Liver (tissue), 9 donors: Measurements from ENCODE around the gene TYSND1. TPM values are rescaled to one million over a fixed set of nuclear protein-coding genes. Genes with fewer than 3 reads are reported as not detected.

Source experiments
- DNase-seq: peaks from one replicate; pipeline ENCODE4 v3.0.0-alpha.2; 2017; ENCODE audit warnings: low spot score
- H3K27ac ChIP-seq, 2 donors: one replicate each; pipeline ENCODE4 v1.7.0; 2013; ENCODE audit warnings: inconsistent platforms in 2 of 2, low read length in 2 of 2, control low read depth in 1 of 2, low read depth in 1 of 2, mild to moderate bottlenecking in 1 of 2
- H3K27me3 ChIP-seq, 4 donors: one replicate each; pipeline versions ENCODE4 v1.6.1 to v1.7.0; 2013; ENCODE audit warnings: low read length in 3 of 4, inconsistent platforms in 1 of 4, mild to moderate bottlenecking in 1 of 4, moderate library complexity in 1 of 4; ENCODE audit not compliant: control insufficient read depth in 4 of 4, insufficient read depth in 4 of 4
- H3K36me3 ChIP-seq, 4 donors: one replicate each; pipeline versions ENCODE4 v1.6.1 to v1.7.0; 2013; ENCODE audit warnings: low read length in 3 of 4, mild to moderate bottlenecking in 3 of 4, low read depth in 1 of 4, moderate library complexity in 1 of 4; ENCODE audit not compliant: control insufficient read depth in 4 of 4, insufficient read depth in 3 of 4
- H3K4me1 ChIP-seq, 4 donors: one replicate each; pipeline versions ENCODE4 v1.6.1 to v1.7.0; 2013; ENCODE audit warnings: low read length in 3 of 4, mild to moderate bottlenecking in 3 of 4, moderate library complexity in 1 of 4; ENCODE audit not compliant: control insufficient read depth in 4 of 4, insufficient read depth in 4 of 4
- H3K4me3 ChIP-seq, 3 donors: one replicate each; pipeline versions ENCODE4 v1.6.1 to v1.7.0; 2013; ENCODE audit warnings: low read length in 3 of 3, control low read depth in 1 of 3, low read depth in 1 of 3, mild to moderate bottlenecking in 1 of 3
- H3K9ac ChIP-seq, 2 donors: one replicate each; pipeline ENCODE4 v1.7.0; 2013; ENCODE audit warnings: low read length in 2 of 2, mild to moderate bottlenecking in 2 of 2, moderate library complexity in 2 of 2, control low read depth in 1 of 2, low read depth in 1 of 2
- H3K9me3 ChIP-seq, 4 donors: one replicate each; pipeline versions ENCODE4 v1.6.1 to v1.7.0; 2013; ENCODE audit warnings: low read length in 3 of 4; ENCODE audit not compliant: control insufficient read depth in 4 of 4
- CTCF ChIP-seq: fragments of 150-350 bp; IDR thresholded peaks from 2 replicates; pipeline ENCODE4 v1.5.1; 2017; ENCODE audit warnings: improper control_type of control experiment, low read depth, low read length; ENCODE audit not compliant: missing input control
- EGR1 ChIP-seq, 2 donors: IDR thresholded peaks; 2 replicates each; pipeline ENCODE4 v1.6.1; 2016 to 2018; ENCODE audit warnings: antibody characterized with exemption in 2 of 2, low read depth in 2 of 2
- FOXA1 ChIP-seq: IDR thresholded peaks from 2 replicates; pipeline ENCODE4 v1.6.1; 2016; ENCODE audit warnings: antibody characterized with exemption
- FOXA2 ChIP-seq: IDR thresholded peaks from 2 replicates; pipeline ENCODE4 v1.6.1; 2016; ENCODE audit warnings: antibody characterized with exemption
- GABPA ChIP-seq, 2 donors: IDR thresholded peaks in 1 of 2; conservative IDR thresholded peaks in 1 of 2; 2 replicates each; pipeline ENCODE4 v1.6.1; 2016; ENCODE audit warnings: antibody characterized with exemption in 2 of 2, mild to moderate bottlenecking in 1 of 2, moderate library complexity in 1 of 2
- JUND ChIP-seq, 2 donors: IDR thresholded peaks; 2 replicates each; pipeline ENCODE4 v1.6.1; 2016; ENCODE audit warnings: antibody characterized with exemption in 2 of 2
- NR2F2 ChIP-seq: IDR thresholded peaks from 2 replicates; pipeline ENCODE4 v1.6.1; 2016; ENCODE audit warnings: antibody characterized with exemption
- RXRA ChIP-seq, 2 donors: IDR thresholded peaks; 2 replicates each; pipeline ENCODE4 v1.6.1; 2017 to 2018; ENCODE audit warnings: antibody characterized with exemption in 2 of 2, mild to moderate bottlenecking in 1 of 2
- WGBS: extraction: QIAGEN DNeasy Blood & Tissue Kit; methylation state at CpG from one replicate; pipeline ENCODE4 v1.1.7; 2013; 5-methylcytosine and 5-hydroxymethylcytosine counted together
- polyA plus RNA-seq, 2 donors: library from polyadenylated mRNA; stranded (reverse) in 1 of 2; unstranded in 1 of 2; fragments of 200-250 nt in 1 of 2; fragments of >200 nt in 1 of 2; fragmentation: Nextera tagmentation in 1 of 2; extraction: Ambion mirVana in 1 of 2; gene quantifications; one replicate each; pipeline versions ENCODE4 v1.2.1 to v1.2.3, GENCODE V29; 2013 to 2015
- total RNA-seq, 2 donors: library from RNA; depleted of rRNA; stranded (reverse); fragments of >200 nt; gene quantifications; one replicate each; pipeline ENCODE4 v1.2.3, GENCODE V29; 2014
- TF ChIP-seq, protein P1 (sequence below): IDR thresholded peaks from 2 replicates; pipeline ENCODE4 v1.6.1; 2016; ENCODE audit warnings: antibody characterized with exemption
- TF ChIP-seq, protein P2 (sequence below): IDR thresholded peaks from 2 replicates; pipeline ENCODE4 v1.6.1; 2016; ENCODE audit warnings: antibody characterized with exemption
- TF ChIP-seq, protein P3 (sequence below): IDR thresholded peaks from 2 replicates; pipeline ENCODE4 v1.6.1; 2016; ENCODE audit warnings: antibody characterized with exemption
- donor health status: healthy.
- donor health status: healthy.
- donor health status: healthy.
- donor health status: healthy.
- donor health status: healthy.

The TYSND1 gene
- total and polyA plus RNA-seq, 4 donors = 3.9 to 11.3 (median 7.2) TPM

DNA sequence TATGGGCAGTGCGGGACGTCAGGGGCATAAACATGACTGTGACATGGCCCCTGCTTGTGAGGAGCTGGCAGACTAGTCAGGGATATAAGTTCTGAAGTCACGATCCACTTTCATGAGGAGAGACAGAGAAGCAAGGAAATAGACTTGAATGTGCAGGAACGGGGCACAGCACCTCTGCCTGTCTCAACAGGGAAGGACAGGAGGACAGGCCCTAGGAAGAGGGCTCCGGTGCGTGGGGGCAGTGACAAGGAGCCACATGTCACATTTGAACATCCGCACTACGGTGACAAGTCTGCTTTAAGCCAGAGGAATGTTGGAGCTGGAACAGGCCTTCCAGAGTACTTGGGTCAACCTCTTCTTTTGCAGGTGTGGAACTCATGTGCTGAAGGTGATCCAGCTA lies 43.6 kb upstream of the TYSND1 start:
- TF ChIP-seq, protein P1, sequence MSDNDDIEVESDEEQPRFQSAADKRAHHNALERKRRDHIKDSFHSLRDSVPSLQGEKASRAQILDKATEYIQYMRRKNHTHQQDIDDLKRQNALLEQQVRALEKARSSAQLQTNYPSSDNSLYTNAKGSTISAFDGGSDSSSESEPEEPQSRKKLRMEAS = no peak
- TF ChIP-seq RXRA (IDR thresholded peaks at IDR 0.05) (no peak), CTCF (no peak), JUND (IDR thresholded peaks at IDR 0.05) (no peak)
- Histone ChIP-seq H3K27ac (no peak overlapping the region), H3K36me3 (no peaks in the 10 kb centered on the region), H3K9me3 (no peaks in the 10 kb centered on the region), H3K27me3 (no peaks in the 10 kb centered on the region), H3K4me3 (no peak overlapping the region), H3K4me1 (peaks cover 0 to 7% (median 5%) of the 10 kb centered on the region in 4 donors), H3K9ac (no peak overlapping the region)
- 92% methylated on average over 8 of the region's 8 CpGs for WGBS
- DNase-seq = no peak

DNA sequence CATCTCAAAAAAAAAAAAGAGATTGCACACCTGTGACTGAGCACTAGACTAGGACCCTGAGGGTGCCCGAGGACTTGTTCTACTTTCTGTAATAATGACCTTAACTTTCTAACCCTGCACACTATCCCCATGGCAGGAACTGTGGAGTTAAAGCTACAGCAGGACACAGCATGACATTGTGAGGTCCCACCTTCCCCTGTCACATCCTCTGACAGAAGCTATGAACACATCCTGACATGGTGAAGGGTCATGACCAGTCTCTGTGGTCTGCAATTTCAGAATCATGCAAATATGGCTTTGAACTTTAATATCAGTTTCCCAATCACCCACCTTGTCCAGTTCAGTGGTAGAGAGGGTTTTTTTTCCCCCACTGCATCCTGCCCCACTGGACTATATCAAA lies 42.3 kb upstream of the TYSND1 start:
- no peak for TF ChIP-seq CTCF
- TF ChIP-seq GABPA (IDR thresholded peaks at IDR 0.05 in 1 of 2, conservative IDR thresholded peaks at IDR 0.05 in 1 of 2) = no peak
- no peak for TF ChIP-seq FOXA2
- no peak for TF ChIP-seq FOXA1
- TF ChIP-seq JUND (IDR thresholded peaks at IDR 0.05) = no peak
- TF ChIP-seq, protein P1 = no peak
- TF ChIP-seq EGR1 (IDR thresholded peaks at IDR 0.05; ENCODE audit: low read depth in 2 of 2) = no peak
- TF ChIP-seq, protein P2, sequence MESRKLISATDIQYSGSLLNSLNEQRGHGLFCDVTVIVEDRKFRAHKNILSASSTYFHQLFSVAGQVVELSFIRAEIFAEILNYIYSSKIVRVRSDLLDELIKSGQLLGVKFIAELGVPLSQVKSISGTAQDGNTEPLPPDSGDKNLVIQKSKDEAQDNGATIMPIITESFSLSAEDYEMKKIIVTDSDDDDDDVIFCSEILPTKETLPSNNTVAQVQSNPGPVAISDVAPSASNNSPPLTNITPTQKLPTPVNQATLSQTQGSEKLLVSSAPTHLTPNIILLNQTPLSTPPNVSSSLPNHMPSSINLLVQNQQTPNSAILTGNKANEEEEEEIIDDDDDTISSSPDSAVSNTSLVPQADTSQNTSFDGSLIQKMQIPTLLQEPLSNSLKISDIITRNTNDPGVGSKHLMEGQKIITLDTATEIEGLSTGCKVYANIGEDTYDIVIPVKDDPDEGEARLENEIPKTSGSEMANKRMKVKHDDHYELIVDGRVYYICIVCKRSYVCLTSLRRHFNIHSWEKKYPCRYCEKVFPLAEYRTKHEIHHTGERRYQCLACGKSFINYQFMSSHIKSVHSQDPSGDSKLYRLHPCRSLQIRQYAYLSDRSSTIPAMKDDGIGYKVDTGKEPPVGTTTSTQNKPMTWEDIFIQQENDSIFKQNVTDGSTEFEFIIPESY = no peak
- no peak for TF ChIP-seq RXRA (IDR thresholded peaks at IDR 0.05)
- H3K4me1 ChIP-seq = peaks cover 0 to 7% (median 5%) of the 10 kb centered on the region in 4 donors
- no peaks in the 10 kb centered on the region for H3K27me3 ChIP-seq
- H3K27ac ChIP-seq = no peak overlapping the region
- WGBS = 88% methylated on average over 1 of the region's 1 CpG
- H3K9me3 ChIP-seq = no peaks in the 10 kb centered on the region
- H3K4me3 ChIP-seq = no peak overlapping the region
- H3K36me3 ChIP-seq = no peaks in the 10 kb centered on the region
- no peak for DNase-seq
- no peak overlapping the region for H3K9ac ChIP-seq

DNA sequence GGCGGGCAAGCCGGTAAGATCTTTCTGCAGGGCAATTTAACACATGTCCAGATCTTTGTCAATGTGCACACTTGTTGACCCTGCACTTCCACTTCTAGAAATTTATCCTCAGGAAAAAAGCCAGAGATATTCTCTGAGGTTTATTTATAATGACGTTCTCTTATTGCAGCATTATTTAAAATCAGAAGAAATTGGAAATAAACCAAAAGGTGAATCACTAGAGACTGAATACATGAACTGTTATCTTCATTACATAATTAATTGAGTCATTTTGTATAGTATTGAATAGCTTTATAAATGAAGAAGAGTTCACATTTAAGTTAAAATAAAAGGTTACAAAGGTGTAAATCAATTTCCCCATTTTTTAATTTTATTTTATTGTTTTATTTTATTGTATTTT lies 40.1 kb upstream of the TYSND1 start:
- no peak overlapping the region for H3K9ac ChIP-seq
- no peaks in the 10 kb centered on the region for H3K27me3 ChIP-seq
- H3K4me1 ChIP-seq = no peaks in the 10 kb centered on the region
- H3K9me3 ChIP-seq = no peaks in the 10 kb centered on the region
- no peaks in the 10 kb centered on the region for H3K36me3 ChIP-seq
- no peak for DNase-seq
- TF ChIP-seq NR2F2 (no peak), RXRA (IDR thresholded peaks at IDR 0.05) (no peak), CTCF (no peak), GABPA (IDR thresholded peaks at IDR 0.05 in 1 of 2, conservative IDR thresholded peaks at IDR 0.05 in 1 of 2) (no peak), FOXA2 (no peak)
- TF ChIP-seq, protein P2 = no peak
- TF ChIP-seq, protein P3, sequence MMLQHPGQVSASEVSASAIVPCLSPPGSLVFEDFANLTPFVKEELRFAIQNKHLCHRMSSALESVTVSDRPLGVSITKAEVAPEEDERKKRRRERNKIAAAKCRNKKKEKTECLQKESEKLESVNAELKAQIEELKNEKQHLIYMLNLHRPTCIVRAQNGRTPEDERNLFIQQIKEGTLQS = no peak
- WGBS = 80% methylated on average over 3 of the region's 3 CpGs
- no peak overlapping the region for H3K4me3 ChIP-seq
- no peak overlapping the region for H3K27ac ChIP-seq
